Loucy (cell line): Measurements from ENCODE around the gene NOS3.

Experiments
- H2AFZ ChIP-seq: fragments of 200-600 bp; sonication (generic); 2 replicates; pipeline ENCODE4 v1.6.0; 2016; ENCODE audit warnings: antibody characterized with exemption, mild to moderate bottlenecking, low read length, moderate library complexity
- H3F3A ChIP-seq: fragments of 200-600 bp; 2 replicates; pipeline ENCODE4 v1.6.0; 2016; ENCODE audit warnings: antibody characterized with exemption, low read depth, mild to moderate bottlenecking
- H3K27me3 ChIP-seq: fragments of 200-600 bp; sonication (generic); 2 replicates; pipeline ENCODE4 v1.6.1; 2014; ENCODE audit warnings: low read length, mild to moderate bottlenecking; ENCODE audit not compliant: insufficient read depth, poor library complexity, severe bottlenecking
- H3K36me3 ChIP-seq: fragments of 200-600 bp; sonication (generic); 2 replicates; pipeline ENCODE4 v1.6.1; 2016; ENCODE audit warnings: low read length; ENCODE audit not compliant: insufficient read depth
- H3K4me1 ChIP-seq: fragments of 200-600 bp; sonication (generic); 2 replicates; pipeline ENCODE4 v1.5.1; 2014; ENCODE audit warnings: low read length, mild to moderate bottlenecking; ENCODE audit not compliant: insufficient read depth, poor library complexity, severe bottlenecking
- H3K4me2 ChIP-seq: fragments of 200-600 bp; sonication (generic); 2 replicates; pipeline ENCODE4 v1.6.0; 2014; ENCODE audit warnings: antibody characterized with exemption, low read length, low read depth, mild to moderate bottlenecking; ENCODE audit not compliant: poor library complexity, severe bottlenecking
- H3K4me3 ChIP-seq: fragments of 200-600 bp; sonication (generic); 2 replicates; pipeline ENCODE4 v1.5.1; 2014; ENCODE audit warnings: low read length, mild to moderate bottlenecking, mixed read lengths; ENCODE audit not compliant: poor library complexity, severe bottlenecking
- H3K79me2 ChIP-seq: fragments of 200-600 bp; sonication (generic); 2 replicates; pipeline ENCODE4 v1.6.1; 2014; ENCODE audit warnings: low read length; ENCODE audit not compliant: insufficient read depth
- H3K9ac ChIP-seq: fragments of 200-600 bp; sonication (generic); 2 replicates; pipeline ENCODE4 v1.6.0; 2014; ENCODE audit warnings: mild to moderate bottlenecking, low read depth, low read length, moderate library complexity; ENCODE audit not compliant: poor library complexity, severe bottlenecking
- H3K9me2 ChIP-seq: fragments of 200-600 bp; sonication (generic); replicated peaks from 2 replicates; pipeline ENCODE4 v1.6.1; 2016; ENCODE audit warnings: low read depth, low read length, mixed read lengths
- H3K9me3 ChIP-seq: fragments of 200-600 bp; sonication (generic); 2 replicates; pipeline ENCODE4 v1.6.1; 2014; ENCODE audit warnings: mild to moderate bottlenecking, antibody characterized with exemption, low read length, low read depth; ENCODE audit not compliant: insufficient read depth
- H4K20me1 ChIP-seq: fragments of 200-600 bp; sonication (generic); 2 replicates; pipeline ENCODE4 v1.6.0; 2014; ENCODE audit warnings: antibody characterized with exemption, low read length, mild to moderate bottlenecking; ENCODE audit not compliant: insufficient read depth, poor library complexity, severe bottlenecking
- CTCF ChIP-seq: fragments of 200-600 bp; sonication (generic); conservative IDR thresholded peaks from 2 replicates; pipeline ENCODE4 v1.5.1; 2014; ENCODE audit warnings: mild to moderate bottlenecking, antibody characterized with exemption, low read length
- EZH2phosphoT487 ChIP-seq: fragments of 200-600 bp; IDR thresholded peaks from 2 replicates; pipeline ENCODE4 v1.6.1; 2018; ENCODE audit warnings: antibody characterized with exemption, mild to moderate bottlenecking, moderate library complexity, borderline replicate concordance

NOS3 gene

GRCh38 chr7:151045967-151046366 lies 55.1 kb downstream of the NOS3 start:
- no peaks in the 10 kb centered on the region for H3K36me3 ChIP-seq
- H3K9ac ChIP-seq, result no peak overlapping the region
- no peaks in the 10 kb centered on the region for H3K9me3 ChIP-seq
- no peak overlapping the region for H3K4me2 ChIP-seq
- H3K9me2 ChIP-seq, result no peaks in the 10 kb centered on the region
- peaks cover 3% of the 10 kb centered on the region for H3K4me1 ChIP-seq
- H3K27me3 ChIP-seq, result no peaks in the 10 kb centered on the region
- no peaks in the 10 kb centered on the region for H3F3A ChIP-seq
- no peak overlapping the region for H2AFZ ChIP-seq
- no peaks in the 10 kb centered on the region for H4K20me1 ChIP-seq
- H3K79me2 ChIP-seq, result no peaks in the 10 kb centered on the region
- no peak overlapping the region for H3K4me3 ChIP-seq
- TF ChIP-seq CTCF (no peak), EZH2phosphoT487 (no peak)

GRCh38 chr7:151046603-151047573 lies 56.1 kb downstream of the NOS3 start:
- Histone ChIP-seq H2AFZ (no peak overlapping the region), H3K36me3 (no peaks in the 10 kb centered on the region), H3K79me2 (no peaks in the 10 kb centered on the region), H3K4me2 (no peak overlapping the region), H3K9me3 (no peaks in the 10 kb centered on the region), H3K9me2 (no peaks in the 10 kb centered on the region), H3K27me3 (no peaks in the 10 kb centered on the region), H3K4me3 (no peak overlapping the region), H3F3A (no peaks in the 10 kb centered on the region), H3K9ac (no peak overlapping the region), H4K20me1 (no peaks in the 10 kb centered on the region), H3K4me1 (peaks cover 3% of the 10 kb centered on the region)
- TF ChIP-seq EZH2phosphoT487 (no peak), CTCF (no peak)

GRCh38 chr7:151047976-151048815 lies 57.4 kb downstream of the NOS3 start, which contains the start of gene ASIC3:
Gene ASIC3 (plus strand): TSS chr7:151048531. CDS start chr7:151048886, 355 bp downstream.
- Histone ChIP-seq H3K4me3 (no peak within 1 kb of the TSS), H3K9me2 (no peaks in the 10 kb centered on the region), H3K79me2 (no peaks in the 10 kb centered on the region), H3K9me3 (no peaks in the 10 kb centered on the region), H3K4me1 (peaks cover 8% of the 10 kb centered on the region), H3F3A (no peaks in the 10 kb centered on the region), H3K4me2 (no peak within 1 kb of the TSS), H3K27me3 (no peaks in the 10 kb centered on the region), H3K36me3 (no peaks in the 10 kb centered on the region), H3K9ac (no peak within 1 kb of the TSS), H2AFZ (no peak within 1 kb of the TSS), H4K20me1 (no peaks in the 10 kb centered on the region)
- TF ChIP-seq CTCF (no peak), EZH2phosphoT487 (no peak)
